NCI-H524 treated with DMSO at 0.1 percent for 48 hours (cell line): Measurements from ENCODE around the gene GPR142.

Experiments
- DNase-seq: peaks from one replicate; lab custom pipeline; 2025; lab: John Stamatoyannopoulos, UW

The GPR142 gene

DNA sequence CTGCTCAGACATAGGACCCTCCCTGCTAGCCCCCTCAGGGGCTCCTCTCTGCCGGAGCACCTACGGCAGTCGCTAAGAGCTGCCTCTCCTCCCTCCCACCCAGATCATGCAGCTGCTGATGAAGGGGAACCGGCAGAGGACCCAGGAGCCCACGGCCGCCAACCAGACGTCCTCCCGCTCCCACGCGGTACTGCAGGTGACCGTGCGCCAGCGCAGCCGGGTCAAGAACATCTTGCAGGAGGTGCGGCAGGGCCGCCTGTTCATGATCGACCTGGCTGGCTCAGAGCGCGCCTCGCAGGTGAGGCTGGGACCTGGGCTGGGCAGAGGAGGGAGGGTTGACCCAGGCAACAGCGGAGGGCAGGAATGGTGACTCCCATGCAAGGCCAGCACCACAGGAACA, 22.6 kb upstream of the GPR142 start:
- DNase-seq = no peak

DNA sequence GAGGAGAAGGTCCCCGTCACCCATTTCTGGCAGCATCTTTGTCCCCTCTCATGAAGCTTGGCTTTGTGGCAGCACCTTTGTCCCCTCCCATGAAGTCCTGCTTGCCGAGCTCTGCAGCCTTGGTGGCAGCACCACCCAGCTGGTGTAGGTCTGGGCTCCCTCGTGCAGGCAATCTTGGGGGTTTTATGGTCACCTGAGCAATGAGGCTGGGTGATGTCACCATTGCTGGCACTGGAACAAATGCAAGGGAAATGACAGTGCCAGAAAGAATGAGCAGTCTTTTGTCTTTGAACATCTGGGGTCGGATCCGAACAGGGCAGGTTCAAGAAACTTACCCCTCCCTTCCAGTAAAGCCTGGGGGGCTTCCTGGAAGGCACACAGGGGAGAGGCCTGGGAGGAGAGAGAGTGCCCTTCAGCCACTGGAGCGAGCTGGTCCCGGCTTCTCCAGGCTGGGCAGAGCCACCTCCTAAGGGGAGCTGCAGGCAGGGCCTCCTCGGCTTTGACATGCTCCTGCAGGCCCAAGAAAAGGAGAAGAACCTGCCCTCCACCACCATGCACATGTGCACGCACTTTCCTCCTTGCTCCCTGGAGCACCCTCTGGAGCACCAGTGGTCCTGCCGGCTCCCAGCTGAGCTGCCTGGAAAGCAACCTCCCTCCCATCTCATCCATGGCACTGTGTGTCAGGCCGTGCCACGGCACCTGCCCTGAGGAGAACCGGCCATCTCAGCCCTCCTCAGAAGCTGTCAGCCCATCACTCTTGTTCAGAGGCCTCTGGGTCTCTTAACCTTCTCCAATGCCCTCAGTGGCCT, 21.7 kb upstream of the GPR142 start:
- DNase-seq = no peak

DNA sequence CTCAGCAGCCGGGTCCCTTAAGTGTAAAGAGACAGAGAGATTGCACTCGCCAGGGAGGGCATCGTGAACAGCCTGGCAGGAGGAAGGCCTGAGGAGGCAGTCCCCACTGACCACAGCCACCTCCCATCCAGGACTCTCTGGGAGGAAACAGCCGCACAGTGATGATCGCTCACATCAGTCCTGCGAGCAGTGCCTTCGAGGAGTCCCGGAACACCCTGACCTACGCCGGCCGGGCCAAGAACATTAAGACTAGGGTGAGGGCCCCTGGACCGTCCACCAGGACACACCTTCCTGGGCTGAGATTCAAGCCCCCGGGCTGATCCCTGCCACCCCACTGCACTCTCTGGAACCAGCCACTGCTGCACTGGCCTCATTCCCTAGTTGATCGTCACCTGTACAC, 19.7 kb upstream of the GPR142 start:
- DNase-seq = no peak

DNA sequence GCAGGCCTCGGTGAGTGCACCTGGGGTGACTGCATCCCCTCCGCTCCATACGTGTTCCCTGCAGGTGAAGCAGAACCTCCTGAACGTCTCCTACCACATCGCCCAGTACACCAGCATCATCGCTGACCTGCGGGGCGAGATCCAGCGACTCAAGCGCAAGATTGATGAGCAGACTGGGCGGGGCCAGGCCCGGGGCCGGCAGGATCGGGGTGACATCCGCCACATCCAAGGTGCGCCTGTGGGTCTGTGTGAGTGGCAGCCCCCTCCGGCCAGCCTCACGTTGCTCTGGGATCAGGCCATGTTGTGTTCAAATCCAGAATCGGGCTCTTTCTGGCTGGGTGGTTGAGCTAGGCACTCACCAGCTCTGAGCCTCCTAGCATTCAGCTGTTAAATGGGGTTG, 18.2 kb upstream of the GPR142 start:
- no peak for DNase-seq

DNA sequence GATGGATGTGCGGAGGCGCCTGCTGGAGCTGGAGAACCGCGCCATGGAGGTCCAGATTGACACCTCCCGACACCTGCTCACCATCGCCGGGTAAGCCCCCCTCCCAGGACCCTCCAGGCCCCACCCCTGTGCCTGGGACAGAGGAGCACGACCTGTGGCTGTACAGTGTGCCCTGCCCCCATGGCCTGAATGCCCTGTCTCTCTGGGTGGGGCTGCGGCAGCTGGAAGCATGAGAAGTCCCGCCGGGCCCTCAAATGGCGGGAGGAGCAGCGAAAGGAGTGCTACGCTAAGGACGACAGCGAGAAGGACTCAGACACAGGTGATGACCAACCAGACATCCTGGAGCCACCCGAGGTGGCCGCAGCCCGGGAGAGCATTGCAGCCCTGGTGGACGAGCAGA, 16.8 kb upstream of the GPR142 start:
- DNase-seq = no peak

DNA sequence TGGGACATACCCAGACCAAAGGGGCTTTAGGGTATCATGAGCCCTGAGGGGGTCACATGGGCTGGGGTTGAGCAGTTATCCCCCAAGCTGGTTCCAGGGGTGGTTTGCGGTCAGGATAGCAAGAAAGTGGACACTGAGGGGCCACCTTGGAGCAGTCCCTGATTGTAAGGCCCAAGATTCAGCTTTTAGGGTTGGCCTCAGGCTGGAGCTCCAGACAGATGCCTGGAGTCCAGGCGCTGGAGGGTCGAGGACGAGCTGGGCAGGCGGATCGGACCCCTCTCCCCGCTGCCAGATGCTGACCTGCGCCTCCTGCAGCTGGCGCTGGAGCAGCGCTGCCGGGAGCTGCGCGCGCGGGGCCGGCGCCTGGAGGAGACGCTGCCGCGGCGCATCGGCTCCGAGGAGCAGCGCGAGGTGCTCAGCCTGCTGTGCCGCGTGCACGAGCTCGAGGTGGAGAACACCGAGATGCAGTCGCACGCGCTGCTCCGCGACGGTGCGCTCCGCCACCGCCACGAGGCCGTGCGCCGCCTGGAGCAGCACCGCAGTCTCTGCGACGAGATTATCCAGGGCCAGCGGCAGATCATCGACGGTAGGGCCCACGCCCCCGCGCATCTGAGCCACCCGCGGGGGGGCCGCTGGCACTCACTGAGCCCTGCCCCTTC, 15.6 kb upstream of the GPR142 start:
- no peak for DNase-seq

DNA sequence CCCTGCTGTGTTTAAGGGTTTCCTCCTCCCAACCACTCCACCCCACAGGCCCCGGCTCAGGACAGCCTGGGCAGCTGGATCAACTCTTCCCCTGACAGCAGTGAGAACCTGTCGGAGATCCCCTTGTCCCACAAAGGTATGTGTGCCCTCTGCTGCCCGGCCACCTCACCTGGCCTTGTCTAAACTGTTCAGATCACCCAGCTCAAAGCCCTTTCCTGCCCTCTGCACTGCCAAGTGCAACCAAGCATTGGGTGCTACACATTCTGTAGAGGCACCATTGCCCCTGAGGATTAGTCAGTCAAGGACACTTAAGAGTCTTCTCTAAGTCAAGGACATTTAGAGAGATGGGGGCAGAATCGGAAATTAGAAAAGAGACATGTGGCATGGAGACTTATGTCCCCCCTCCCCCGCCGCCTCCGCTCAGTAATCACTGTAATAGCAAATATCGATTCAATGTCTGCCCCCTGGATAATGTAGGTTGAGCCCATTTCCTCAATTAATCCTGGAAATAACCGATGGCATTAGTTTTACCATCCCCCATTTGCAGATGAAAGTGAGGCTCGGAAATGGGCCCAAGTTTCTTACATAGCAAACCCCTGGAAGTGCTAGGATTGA, 13.8 kb upstream of the GPR142 start:
- peak; percentile 99 for DNase-seq

DNA sequence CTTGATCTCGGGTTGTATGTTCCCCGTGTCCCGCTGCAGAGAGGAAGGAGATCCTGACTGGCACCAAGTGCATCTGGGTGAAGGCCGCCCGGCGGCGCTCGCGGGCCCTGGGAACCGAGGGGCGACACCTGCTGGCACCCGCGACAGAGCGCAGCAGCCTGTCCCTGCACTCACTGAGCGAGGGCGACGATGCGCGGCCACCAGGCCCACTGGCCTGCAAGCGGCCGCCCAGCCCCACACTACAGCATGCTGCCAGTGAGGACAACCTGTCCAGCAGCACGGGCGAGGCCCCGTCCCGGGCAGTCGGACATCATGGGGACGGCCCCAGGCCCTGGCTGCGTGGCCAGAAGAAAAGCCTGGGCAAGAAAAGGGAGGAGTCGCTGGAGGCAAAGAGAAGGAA, 13.2 kb upstream of the GPR142 start:
- DNase-seq = no peak

DNA sequence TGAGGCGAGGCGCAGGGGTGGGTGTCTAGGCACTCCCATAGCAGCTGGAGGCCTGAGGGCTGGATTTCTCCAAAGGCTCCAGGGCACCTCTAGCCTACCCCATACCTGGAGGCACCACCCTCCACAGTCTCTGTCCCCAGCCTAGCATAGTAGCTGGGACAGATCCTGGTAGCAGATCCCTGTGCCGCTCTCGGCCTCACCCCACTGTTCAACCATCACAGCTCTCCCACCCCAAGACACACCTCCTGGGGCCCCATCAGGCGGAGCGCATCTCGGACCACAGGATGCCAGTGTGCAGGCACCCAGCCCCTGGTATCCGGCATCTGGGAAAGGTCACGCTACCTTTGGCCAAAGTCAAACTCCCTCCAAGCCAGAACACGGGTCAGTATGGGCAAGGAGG, 12.7 kb upstream of the GPR142 start:
- no peak for DNase-seq

DNA sequence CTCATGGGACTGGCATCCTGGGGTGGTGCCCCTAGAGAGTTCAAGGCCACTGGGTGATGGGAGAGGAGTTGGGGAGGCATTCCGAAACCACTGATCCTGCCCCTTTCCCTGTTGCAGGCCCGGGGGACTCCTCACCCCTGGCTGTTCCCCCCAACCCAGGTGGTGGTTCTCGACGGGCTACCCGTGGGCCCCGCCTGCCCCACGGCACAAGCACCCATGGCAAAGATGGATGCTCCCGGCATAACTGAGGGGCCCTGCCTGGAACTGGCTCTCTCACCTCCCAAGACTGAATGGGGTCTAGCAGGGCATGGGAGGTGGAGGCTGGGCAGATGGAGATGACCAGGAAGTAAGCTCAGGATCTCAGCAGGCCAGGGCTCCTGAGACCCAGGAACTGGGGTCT, 12.2 kb upstream of the GPR142 start:
- DNase-seq = no peak

DNA sequence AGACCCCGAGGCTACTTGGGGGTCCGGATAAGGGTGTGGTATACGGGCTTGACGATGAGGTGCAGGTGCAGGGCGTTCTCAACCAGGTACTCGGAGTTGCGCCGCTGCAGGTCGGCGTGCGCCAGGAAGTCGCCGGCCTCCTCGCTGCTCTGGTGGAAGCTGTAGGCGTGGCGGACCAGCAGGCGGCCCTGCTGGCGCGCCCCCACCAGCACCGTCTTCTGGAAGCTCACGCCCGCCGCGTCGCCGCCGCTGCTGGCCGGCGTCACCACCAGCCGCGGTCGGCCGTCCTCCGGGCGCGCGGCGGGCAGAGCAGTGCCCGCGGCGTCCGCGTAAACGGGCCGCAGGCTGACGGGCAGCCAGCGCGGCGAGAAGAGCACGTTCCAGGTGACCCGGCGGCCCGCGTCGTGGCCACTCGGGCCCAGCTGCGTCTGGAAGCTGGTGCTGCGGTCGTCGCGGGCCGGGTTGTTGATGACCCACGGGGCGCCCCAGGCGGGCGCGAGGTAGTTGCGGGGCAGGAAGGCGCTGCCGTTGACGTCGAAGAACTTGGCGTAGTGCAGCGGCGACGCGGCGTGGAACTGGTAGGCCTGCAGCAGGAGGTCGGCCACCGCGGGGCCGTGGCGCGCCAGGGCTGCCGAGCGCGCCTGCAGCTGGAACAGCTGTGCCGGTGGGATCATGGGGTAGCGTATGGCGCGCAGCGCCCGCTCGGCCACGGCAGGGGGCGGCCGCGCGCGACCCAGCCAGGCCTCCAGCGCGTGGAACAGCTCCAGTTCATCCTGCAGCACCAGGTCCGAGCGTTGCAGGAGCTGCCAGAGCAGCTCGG, 10.4 kb upstream of the GPR142 start:
- DNase-seq = no peak

DNA sequence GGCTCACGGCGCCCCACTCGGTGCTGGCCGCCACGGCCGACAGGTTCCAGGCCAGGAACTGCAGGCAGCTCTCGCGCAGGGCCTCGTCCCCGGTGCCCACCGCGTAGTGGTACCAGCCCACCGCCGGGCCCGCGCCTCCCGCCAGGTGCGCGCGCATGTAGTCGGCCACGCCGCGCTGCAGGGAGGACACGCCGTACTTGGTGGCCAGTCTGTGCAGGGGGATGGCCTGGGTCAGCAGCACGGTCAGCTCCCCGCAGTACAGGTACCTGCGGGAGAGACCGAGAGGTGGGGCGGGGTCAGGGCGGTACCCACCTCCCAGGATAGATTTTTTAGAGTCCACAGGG, 9.9 kb upstream of the GPR142 start:
- DNase-seq = no peak

DNA sequence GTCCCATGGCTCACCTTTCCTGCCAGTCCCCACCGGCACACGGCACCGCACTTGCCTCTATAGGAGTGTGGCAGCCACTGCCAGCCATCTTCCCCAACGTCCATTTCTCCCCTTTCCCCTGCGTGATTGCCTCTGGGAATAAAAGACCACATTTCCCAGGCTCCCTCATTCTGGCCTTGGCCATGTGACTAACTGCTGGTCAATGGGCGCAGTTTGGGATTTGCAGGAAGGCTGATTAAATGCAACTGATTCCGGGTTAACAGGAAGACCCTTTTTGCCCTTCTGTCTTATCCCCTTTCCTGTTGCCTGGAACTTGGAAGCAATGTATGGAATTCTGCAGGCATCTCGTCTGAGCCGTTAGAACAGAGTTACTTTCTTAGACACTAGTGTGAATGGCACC, 8.6 kb upstream of the GPR142 start:
- DNase-seq = no peak

DNA sequence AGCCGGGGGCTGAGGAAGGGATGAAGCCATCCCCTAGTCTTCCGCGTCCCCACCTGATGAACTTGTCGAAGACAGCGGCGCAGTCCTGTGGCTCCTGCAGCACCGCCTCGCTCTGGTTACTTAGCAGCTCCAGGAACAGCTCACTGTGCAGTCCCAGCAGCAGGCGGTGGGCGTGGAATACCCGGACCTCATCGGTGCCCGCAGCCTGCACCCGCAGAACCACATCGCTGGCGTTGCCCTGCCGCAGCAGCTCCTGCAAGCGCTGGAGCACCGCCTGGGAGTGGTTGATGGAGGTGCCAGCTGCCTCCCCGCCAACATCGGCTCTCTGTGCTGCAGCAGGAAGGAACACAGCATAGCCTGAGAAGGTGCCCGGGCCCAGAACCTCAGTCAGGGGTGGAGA, 7.4 kb upstream of the GPR142 start:
- DNase-seq = no peak

DNA sequence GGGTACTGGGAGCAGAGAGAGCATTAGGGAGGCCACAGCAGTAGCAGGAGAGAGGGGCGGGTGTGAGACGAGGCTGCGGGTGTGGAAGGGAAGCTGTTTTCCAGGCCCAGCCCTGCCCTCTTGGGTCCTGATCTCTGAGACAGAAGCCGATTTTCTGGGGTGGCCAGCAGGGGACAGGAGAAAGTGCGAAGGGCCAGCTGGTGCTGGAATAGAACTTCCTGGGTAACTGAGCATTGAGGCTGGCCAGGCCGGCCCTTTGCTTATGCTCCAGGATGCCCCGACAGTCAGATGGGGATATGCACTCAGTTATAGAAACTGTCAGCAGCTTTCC, 6.4 kb upstream of the GPR142 start:
- DNase-seq = no peak

DNA sequence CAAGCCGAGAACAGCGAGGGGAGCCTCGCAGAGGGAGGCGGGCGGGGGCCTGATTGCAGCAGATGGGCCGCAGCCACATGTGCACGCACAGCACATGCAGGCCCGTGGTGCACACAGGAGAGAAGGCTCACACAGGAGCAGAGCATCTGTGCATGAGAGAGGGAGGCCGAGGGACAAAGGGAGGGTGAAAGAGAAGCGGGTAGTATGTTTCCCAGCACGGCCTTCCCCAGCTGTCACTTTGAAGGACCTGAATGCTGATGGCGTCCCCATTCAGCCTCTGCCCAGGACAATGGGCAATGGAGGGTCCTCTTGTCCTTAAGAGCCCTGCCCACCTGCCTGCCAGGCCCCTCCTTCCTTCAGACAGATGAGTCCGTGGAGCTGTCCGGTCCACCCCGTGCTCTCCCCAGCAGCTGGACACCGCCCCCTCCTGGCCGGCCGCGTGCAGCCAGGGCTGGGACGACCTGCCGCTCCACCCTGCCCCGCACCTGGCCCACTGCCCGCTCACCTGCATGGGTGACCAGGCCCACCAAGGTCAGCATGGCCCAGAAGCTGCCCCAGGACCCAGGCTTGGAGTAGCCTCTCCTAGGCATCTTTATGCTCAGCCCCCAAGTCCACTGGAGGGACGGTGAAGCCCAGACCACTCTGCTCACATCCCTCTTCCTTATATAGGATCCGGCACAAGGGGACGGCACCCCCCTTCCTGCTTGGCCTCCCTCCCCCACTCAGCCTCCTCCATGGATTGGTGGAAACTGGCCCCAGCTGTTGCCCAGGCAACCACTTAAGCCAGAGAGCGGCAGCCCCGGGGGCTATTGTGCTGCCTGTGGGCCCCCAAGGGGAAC, 5.9 kb upstream of the GPR142 start, which contains the start of gene BTBD17:
Gene BTBD17, minus strand, starts transcription at position 639 of the 839 bp plus-strand sequence. Its CDS starts 49 bp downstream, at position 590.
- DNase-seq = peak; percentile 98

DNA sequence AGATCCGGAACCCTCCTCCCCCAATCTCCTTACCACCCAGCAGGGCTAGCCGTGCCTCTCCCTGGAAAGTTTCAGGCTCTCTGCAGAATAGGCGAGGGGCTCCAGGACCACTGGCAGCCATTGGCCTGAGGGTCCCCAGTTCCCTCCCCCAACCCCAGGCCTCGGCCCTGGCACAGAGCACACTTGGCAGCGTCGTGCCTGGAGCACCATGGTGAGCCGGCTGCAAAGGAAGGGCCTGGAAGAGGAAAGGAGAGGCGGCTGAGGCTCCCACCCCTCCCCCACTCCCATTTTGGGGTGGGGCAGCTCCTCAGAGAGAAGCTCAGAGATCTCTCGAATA, 5.3 kb upstream of the GPR142 start:
- no peak for DNase-seq

DNA sequence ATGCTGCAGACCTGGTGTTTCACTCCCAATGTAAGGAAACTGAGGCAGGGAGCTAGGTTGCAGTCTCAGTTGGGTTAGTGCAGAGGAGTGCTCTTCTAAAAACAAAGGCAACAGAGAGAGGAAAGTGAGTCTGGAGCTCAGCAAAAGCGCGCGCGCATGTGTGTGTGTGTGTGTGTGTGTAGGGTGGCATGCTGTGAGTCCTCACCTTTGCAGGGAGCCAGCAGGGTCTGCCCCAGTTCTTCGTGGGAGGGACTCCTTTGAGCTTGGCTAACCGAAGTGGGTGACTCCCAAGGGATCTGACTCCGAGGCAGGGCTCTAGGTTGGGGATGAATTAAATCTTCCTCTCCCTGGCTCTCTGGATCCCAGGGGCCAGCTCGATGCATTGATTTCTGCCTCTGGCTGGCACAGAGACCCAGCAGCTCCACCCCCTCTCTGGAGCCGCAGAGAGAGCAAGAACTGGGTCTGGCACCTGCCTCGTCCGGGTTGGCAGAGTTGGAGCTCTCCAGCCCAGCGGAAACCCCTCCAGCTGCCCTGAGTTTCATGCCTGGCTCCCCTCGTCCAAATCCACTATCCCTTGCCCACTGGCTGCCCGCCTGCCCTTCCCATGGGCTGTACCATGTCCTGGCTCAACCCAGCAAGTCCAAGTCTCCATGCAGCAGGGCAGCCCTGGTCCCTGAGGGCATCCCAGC, 4.4 kb upstream of the GPR142 start:
- no peak for DNase-seq

DNA sequence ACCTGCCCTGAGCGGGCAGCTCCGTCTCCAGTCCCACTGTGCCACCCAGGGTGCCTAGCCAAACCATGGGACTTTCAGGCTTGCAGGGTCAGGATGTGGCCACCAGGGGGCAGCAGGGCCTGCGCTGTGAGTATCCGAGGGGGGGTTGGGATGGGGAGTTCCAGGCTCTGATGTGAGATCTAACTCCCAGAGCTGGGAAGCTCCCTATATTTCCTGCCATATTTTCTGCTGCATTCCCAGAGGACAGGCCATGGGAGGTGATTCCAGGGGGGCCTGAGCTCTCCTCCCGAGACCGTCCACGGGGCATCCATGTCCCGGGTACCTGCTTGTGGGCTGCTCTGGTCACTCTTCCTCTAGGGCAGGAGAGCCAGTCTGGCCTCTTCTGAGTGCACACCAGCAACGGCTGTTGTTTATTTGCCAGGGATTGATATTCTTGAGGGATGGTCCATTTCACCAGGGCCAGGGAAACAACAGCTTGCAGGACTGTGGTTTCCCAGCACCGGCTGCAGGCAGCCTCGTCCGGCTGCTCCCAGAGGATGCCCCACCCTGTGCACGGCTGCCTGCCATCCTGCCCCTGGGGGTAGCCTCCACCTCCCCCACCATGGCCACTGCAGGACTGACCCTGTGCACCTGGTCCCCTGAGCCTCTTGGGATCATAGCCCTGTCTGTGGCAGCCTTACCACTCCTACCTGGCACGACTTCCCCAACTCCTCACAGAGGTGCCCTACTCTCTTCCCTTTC, 1.2 kb downstream of the GPR142 start:
- peak; percentile 35 for DNase-seq

DNA sequence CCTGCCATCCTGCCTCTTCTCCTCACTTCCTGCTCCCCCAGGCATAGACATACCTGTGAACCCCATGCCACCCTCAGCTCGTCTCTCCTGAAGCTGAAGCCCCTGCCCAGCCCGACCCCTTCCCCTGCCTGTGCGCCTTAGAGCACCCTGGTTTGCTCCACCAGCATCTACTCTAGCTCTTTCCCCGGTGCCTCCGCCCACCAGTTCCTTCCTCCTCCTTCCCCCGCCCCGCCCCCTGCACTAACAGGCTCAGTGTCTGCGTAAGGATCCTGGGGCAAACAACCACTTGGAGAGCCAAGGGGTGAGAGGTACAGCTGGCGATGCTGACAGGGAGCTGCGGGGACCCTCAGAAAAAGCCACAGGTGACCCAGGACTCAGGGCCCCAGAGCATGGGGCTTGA, 1.9 kb downstream of the GPR142 start:
- DNase-seq = no peak
